Lower leg skin (tissue), 3 donors: ENCODE data around the gene SPNS2.

Source experiments
- CTCF ChIP-seq, 3 donors: fragments of 450-650 bp; IDR thresholded peaks; one replicate each; pipeline ENCODE4 v1.5.1; 2016; ENCODE audit warnings: antibody characterized with exemption in 3 of 3, mild to moderate bottlenecking in 3 of 3, moderate library complexity in 2 of 3
- POLR2A ChIP-seq, 2 donors: fragments of 450-650 bp; IDR thresholded peaks; one replicate each; pipeline ENCODE4 v1.6.1; 2016 to 2017; ENCODE audit warnings: antibody characterized with exemption in 2 of 2, mild to moderate bottlenecking in 1 of 2, moderate library complexity in 1 of 2

- TF ChIP-seq CTCF (IDR thresholded peaks at IDR 0.05) (no peak), POLR2A (IDR thresholded peaks at IDR 0.05) (no peak)
Observed at GRCh38 chr17:4545217-4545951, 46.7 kb downstream of the SPNS2 start.
